A673 (cell line): ENCODE results near the gene ZNF428.

Source experiments
- CTCF ChIP-seq: fragments of 300-800, 200-600 bp; sonication (generic); conservative IDR thresholded peaks from 2 replicates; pipeline ENCODE4 v1.5.1; 2017; ENCODE audit warnings: low read depth, mild to moderate bottlenecking, antibody characterized with exemption, low read length, moderate library complexity, mixed read lengths
- EZH2 ChIP-seq: fragments of 200-600 bp; sonication (generic); IDR thresholded peaks from 2 replicates; pipeline ENCODE4 v1.6.1; 2017; ENCODE audit warnings: borderline replicate concordance, low read depth, mild to moderate bottlenecking, mixed read lengths, antibody characterized with exemption, low read length; ENCODE audit not compliant: poor library complexity, severe bottlenecking

DNA sequence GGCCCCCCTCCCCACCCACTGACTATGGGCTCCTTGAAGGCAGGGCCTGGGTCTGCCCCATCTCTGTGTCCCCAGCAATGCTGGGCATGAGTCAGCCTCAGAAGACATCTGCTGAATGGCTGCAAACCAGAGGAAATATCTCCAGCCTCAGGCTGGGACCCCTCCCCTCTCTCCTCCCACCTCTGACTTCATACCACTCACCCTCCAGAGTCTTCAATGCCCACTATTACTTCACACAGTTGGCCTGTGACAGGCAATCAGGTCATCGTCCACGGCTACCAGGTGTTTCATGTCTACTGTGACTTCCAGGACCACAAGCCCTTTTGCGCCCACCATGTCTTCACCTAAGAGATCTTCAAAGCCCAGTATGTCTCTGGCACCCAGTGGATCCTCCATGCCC, 7.6 kb downstream of the ZNF428 start, which contains the start of gene SRRM5:
- TF ChIP-seq CTCF = no peak
- TF ChIP-seq EZH2 = no peak
